BJ (cell line): Measurements from ENCODE around the gene UGT1A8. TPM values are rescaled to one million over a fixed set of nuclear protein-coding genes. Genes with fewer than 3 reads are reported as not detected.
"Not testable (repeated sequence)": the region's sequence is repeated elsewhere in the genome, so short reads cannot be mapped to it uniquely, and the experiment has no call there.

Source experiments
- CTCF ChIA-PET: fragments of 350-600 bp; formaldehyde crosslinking; extraction: SDS; loops from one replicate; lab custom pipeline; 2021; ENCODE audit warnings: antibody characterized with exemption, inconsistent platforms; lab: Yijun Ruan, JAX
- POLR2A ChIA-PET: fragments of 300-600 bp; sonication (Branson Sonifier 250); formaldehyde crosslinking; extraction: SDS; loops from one replicate; lab custom pipeline; 2021; ENCODE audit warnings: antibody characterized with exemption; lab: Charles Lee
- DNase-seq: peaks from one replicate; pipeline ENCODE4 v3.0.0-alpha.2; 2011; ENCODE audit warnings: low read depth
- H3K27me3 ChIP-seq: 2 replicates; pipeline ENCODE4 v1.6.0; 2011; ENCODE audit warnings: low read length; ENCODE audit not compliant: control insufficient read depth, insufficient read depth
- H3K36me3 ChIP-seq: 2 replicates; pipeline ENCODE4 v1.5.1; 2011; ENCODE audit warnings: low read length; ENCODE audit not compliant: control insufficient read depth, insufficient read depth
- H3K4me3 ChIP-seq: 2 replicates; pipeline ENCODE4 v1.5.1; 2011; ENCODE audit warnings: low read depth, mild to moderate bottlenecking, control low read depth, low read length
- polyA plus RNA-seq: library from polyadenylated mRNA; depleted of rRNA; stranded (reverse); fragments of >200 nt; gene quantifications from 2 replicates; pipeline ENCODE4 v1.2.3, GENCODE V29; 2011
- TF ChIP-seq, protein P1 (sequence below): IDR thresholded peaks from 2 replicates; pipeline ENCODE4 v1.5.1; 2011; ENCODE audit warnings: low read depth, mild to moderate bottlenecking, control low read depth, inconsistent platforms, low read length, moderate library complexity; ENCODE audit not compliant: insufficient read depth

The UGT1A8 gene
- polyA plus RNA-seq, 1 experiment, result not detected

DNA sequence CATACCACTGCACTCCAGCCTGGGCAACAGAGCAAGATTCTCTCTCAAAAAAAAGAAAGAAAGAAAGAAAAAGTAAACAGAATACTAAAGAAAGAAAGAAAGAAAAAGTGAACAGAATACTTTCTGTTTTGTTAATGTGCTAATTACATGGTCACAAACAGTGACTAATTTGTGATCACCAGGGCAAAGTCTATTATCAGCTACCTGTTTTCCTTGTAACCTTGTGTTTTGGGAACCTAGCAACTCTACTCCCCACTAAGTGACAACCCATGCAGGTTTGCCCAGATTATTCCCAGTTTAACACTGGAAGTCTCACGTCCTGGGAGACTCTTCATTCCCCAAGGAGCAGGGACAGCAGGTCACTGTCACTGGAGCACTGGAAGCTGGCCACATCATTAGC is 37.6 kb downstream of the UGT1A8 start:
- no peaks in the 10 kb centered on the region for H3K27me3 ChIP-seq
- no peaks in the 10 kb centered on the region for H3K36me3 ChIP-seq
- ChIA-PET CTCF (no interaction called here), POLR2A (no interaction called here)
- no peak overlapping the region for H3K4me3 ChIP-seq
- no peak for DNase-seq
- TF ChIP-seq, protein P1, sequence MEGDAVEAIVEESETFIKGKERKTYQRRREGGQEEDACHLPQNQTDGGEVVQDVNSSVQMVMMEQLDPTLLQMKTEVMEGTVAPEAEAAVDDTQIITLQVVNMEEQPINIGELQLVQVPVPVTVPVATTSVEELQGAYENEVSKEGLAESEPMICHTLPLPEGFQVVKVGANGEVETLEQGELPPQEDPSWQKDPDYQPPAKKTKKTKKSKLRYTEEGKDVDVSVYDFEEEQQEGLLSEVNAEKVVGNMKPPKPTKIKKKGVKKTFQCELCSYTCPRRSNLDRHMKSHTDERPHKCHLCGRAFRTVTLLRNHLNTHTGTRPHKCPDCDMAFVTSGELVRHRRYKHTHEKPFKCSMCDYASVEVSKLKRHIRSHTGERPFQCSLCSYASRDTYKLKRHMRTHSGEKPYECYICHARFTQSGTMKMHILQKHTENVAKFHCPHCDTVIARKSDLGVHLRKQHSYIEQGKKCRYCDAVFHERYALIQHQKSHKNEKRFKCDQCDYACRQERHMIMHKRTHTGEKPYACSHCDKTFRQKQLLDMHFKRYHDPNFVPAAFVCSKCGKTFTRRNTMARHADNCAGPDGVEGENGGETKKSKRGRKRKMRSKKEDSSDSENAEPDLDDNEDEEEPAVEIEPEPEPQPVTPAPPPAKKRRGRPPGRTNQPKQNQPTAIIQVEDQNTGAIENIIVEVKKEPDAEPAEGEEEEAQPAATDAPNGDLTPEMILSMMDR, result no peak

DNA sequence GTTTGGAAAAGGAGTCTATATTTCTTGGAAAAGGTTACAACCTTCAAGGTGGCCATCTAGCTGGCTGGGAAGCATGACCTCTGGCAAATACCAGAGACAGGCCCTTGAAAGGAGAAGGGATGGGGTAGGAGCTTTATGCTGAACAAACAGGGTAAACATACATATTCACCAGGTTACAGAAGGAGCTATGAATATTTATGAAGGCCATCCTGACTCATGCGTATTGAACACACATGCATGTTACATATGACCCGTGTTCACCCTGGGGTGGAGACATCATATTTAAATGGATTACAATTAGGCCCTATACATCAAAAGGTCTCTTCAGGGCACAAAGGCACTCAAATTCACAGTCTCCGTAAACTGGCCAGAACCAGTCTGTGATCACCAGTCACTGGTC is 38.5 kb downstream of the UGT1A8 start:
- DNase-seq, H3K4me3 ChIP-seq, H3K36me3 ChIP-seq, POLR2A ChIA-PET, CTCF ChIA-PET, H3K27me3 ChIP-seq: not testable (repeated sequence)

DNA sequence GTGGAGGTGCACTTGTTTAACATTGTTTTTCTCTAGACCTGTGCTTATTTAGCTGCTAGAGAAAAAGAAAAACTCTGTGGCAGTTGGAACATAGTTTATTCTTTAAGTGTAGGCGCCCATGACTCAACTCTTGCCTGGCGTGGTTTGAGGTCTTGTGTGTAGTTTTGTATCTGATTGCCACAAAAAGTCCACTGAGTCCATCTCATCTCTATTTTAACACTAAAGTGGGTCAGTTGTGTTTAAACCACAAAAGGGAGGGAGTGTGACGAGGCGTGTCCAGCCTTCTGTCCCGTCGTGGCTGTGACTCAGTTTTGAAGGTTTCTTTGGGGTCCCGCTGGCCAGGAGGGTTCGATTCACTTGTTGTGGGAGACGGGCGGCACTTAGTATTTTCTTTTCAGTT is 39.0 kb downstream of the UGT1A8 start:
- no peak overlapping the region for H3K4me3 ChIP-seq
- no peak for DNase-seq
- POLR2A ChIA-PET, result no interaction called here
- no peaks in the 10 kb centered on the region for H3K36me3 ChIP-seq
- CTCF ChIA-PET, result no interaction called here
- TF ChIP-seq, protein P1, result no peak
- H3K27me3 ChIP-seq, result no peaks in the 10 kb centered on the region

DNA sequence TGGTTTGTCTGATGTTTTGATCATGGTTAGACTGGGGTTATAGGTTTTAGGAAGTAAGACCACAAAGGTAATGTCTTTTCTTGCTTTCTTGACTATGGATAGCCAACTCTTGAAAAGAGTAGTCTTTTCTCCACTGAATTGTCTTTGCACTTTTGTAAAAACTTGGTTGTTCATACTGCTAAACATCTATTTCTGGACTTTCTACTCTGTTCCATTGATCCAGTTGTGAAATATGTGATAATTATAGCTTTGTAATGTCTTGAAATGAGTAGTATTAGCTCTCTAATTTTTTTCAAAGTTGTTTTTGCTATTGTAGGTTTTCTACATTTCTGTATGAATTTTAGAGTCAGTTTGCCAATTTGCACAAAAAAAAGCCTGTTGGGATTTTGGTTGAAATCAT is 41.2 kb downstream of the UGT1A8 start:
- TF ChIP-seq, protein P1, result no peak
- POLR2A ChIA-PET, result no interaction called here
- no peak for DNase-seq
- CTCF ChIA-PET, result no interaction called here
- Histone ChIP-seq H3K36me3 (no peaks in the 10 kb centered on the region), H3K4me3 (no peak overlapping the region), H3K27me3 (no peaks in the 10 kb centered on the region)

DNA sequence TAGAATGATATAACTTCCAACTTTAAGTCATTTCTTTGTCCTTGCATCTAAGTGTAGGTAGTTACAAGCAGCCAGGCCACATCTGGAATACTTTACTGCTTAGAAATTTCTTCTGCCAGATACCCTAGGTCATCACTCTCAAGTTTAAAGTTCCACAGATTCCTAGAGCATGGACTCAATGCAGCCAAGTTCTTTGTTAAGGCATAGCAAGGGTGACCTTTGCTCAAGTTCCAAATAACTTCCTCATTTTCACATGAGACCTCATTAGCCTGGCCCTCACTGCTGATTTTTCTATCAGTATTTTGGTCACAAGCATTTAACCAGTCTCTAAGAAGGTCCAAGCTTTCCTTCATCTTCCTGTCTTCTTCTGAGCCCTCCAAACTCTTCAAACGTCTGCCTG is 46.5 kb downstream of the UGT1A8 start:
- DNase-seq, result no peak
- Histone ChIP-seq H3K27me3 (no peaks in the 10 kb centered on the region), H3K4me3 (no peak overlapping the region), H3K36me3 (no peaks in the 10 kb centered on the region)
- ChIA-PET POLR2A (no interaction called here), CTCF (no interaction called here)
- TF ChIP-seq, protein P1, result no peak

DNA sequence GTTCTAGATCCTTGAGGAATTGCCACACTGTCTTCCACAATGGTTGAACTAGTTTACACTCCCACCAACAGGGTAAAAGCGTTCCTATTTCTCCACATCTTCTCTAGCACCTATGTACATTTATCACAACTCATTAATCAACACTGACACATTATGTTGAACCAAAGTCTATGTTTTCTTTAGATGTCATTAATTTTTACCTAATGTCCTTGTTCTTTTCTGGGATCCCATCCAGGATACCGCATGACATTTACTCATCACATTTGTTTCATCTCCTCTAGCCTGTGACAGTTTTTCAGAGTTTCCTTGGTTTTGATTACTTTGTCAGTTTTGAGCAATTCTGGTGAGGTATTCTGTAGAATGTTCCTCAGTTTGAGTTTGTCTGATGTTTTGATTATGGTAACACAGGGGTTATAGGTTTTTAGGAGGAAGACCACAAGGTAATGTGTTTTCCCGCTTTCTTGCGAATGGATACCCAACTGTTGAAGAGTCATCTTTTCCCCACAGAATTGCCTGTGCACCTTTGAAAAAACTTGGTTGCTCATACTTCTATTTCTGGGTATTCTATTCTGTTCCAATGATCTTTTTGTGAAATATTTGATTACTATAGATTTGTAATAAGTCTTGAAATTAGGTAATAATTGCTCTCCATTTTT is 51.3 kb downstream of the UGT1A8 start:
- CTCF ChIA-PET, result no interaction called here
- Histone ChIP-seq H3K36me3 (no peaks in the 10 kb centered on the region), H3K4me3 (no peak overlapping the region), H3K27me3 (no peaks in the 10 kb centered on the region)
- DNase-seq, result no peak
- POLR2A ChIA-PET, result no interaction called here
- TF ChIP-seq, protein P1, result no peak
